Esophagus muscularis mucosa (tissue), 4 donors: ENCODE data around the gene HOXA10.

Source experiments
- CTCF ChIP-seq, 3 experiments: fragments of 200-600 bp in 2 of 3; fragments of 450-650 bp in 1 of 3; sonication (generic) in 2 of 3; IDR thresholded peaks; one replicate each; pipeline ENCODE4 v1.5.1; 2017 to 2019; ENCODE audit warnings: antibody characterized with exemption in 3 of 3, mild to moderate bottlenecking in 2 of 3, moderate library complexity in 1 of 3
- EP300 ChIP-seq: sonication (generic); formaldehyde crosslinking; IDR thresholded peaks from one replicate; pipeline ENCODE4 v1.6.1; 2017; ENCODE audit warnings: antibody characterized with exemption
- POLR2A ChIP-seq: fragments of 450-650 bp; IDR thresholded peaks from one replicate; pipeline ENCODE4 v1.6.1; 2017; ENCODE audit warnings: antibody characterized with exemption, moderate library complexity, mild to moderate bottlenecking, low read depth
- POLR2AphosphoS5 ChIP-seq, 2 donors: sonication (generic); formaldehyde crosslinking; IDR thresholded peaks; one replicate each; pipeline ENCODE4 v1.6.1; 2017; ENCODE audit warnings: antibody characterized with exemption in 2 of 2

GRCh38 chr7:27134392-27134791 lies 39.7 kb downstream of the HOXA10 start:
- TF ChIP-seq POLR2A, result no peak
- no peak for TF ChIP-seq CTCF (IDR thresholded peaks at IDR 0.05)
- TF ChIP-seq EP300, result no peak
- peak; percentile 43 to 54 for TF ChIP-seq POLR2AphosphoS5 (IDR thresholded peaks at IDR 0.05)
